ENCODE results near the gene STAT2. TPM values are rescaled to one million over a fixed set of nuclear protein-coding genes. Genes with fewer than 3 reads are reported as not detected.

The STAT2 gene
- total RNA-seq, 1 experiment from 2014 or later = 76.6 TPM

- Histone ChIP-seq H3K4me2 (peak overlapping the region; percentile 95), H3K27ac (peak overlapping the region; percentile 89), H3K79me2 (ENCODE audit: low read depth) (peaks cover 13% of the 10 kb centered on the region), H3F3A (ENCODE audit: insufficient read depth, low read depth) (peaks cover 27% of the 10 kb centered on the region), H3K4me3 (peak overlapping the region; percentile 88), H3K9me3 (ENCODE audit: insufficient read depth, low read depth) (no peaks in the 10 kb centered on the region), H2AFZ (peak overlapping the region; percentile 87; the same call in 1 of the 2 replicates), H3K27me3 (ENCODE audit: insufficient read depth, low read depth) (no peaks in the 10 kb centered on the region), H3K4me1 (replicated peaks; ENCODE audit: insufficient read depth) (peaks cover 24% of the 10 kb centered on the region), H3K36me3 (ENCODE audit: low read depth) (no peaks in the 10 kb centered on the region), H4K20me1 (ENCODE audit: insufficient read depth) (no peaks in the 10 kb centered on the region), H3K9me2 (ENCODE audit: insufficient read depth) (no peaks in the 10 kb centered on the region)
- intact Hi-C loops (cut with micrococcal nuclease; ENCODE audit: unreplicated experiment) = no loop called here
- CTCF ChIA-PET = interaction anchor here (0.7 kb wide), 1 partner anchor 671 kb away, joined by 5 read pairs; no protein-coding TSS in a partner anchor
- no peak for DNase-seq
- TF ChIP-seq EZH2 (IDR thresholded peaks at IDR 0.05; ENCODE audit: low read depth) = no peak
- no peak for TF ChIP-seq CTCF (conservative IDR thresholded peaks at IDR 0.05)
- BruUV-seq (replicated peaks) = no TSS peak
- POLR2A ChIA-PET (ENCODE audit: unreplicated experiment) = no interaction called here
Measured at GRCh38 chr12:56332512-56333196, 27.3 kb downstream of the STAT2 start.

GRCh38 chr12:56330936-56331490 is 28.9 kb downstream of the STAT2 start:
- TF ChIP-seq CTCF (conservative IDR thresholded peaks at IDR 0.05) (no peak), EZH2 (IDR thresholded peaks at IDR 0.05; ENCODE audit: low read depth) (no peak)
- Histone ChIP-seq H3K9me2 (ENCODE audit: insufficient read depth) (no peaks in the 10 kb centered on the region), H3K4me3 (no peak overlapping the region), H3K4me1 (replicated peaks; ENCODE audit: insufficient read depth) (peaks cover 23% of the 10 kb centered on the region), H3K79me2 (ENCODE audit: low read depth) (peaks cover 13% of the 10 kb centered on the region), H3F3A (ENCODE audit: insufficient read depth, low read depth) (peaks cover 23% of the 10 kb centered on the region), H3K27me3 (ENCODE audit: insufficient read depth, low read depth) (no peaks in the 10 kb centered on the region), H3K27ac (peak overlapping the region; percentile 48), H3K4me2 (peak overlapping the region; percentile 32), H3K9me3 (ENCODE audit: insufficient read depth, low read depth) (no peaks in the 10 kb centered on the region), H3K36me3 (ENCODE audit: low read depth) (peaks cover under 1% of the 10 kb centered on the region; the same call in 1 of the 2 replicates), H2AFZ (no peak overlapping the region), H4K20me1 (ENCODE audit: insufficient read depth) (no peaks in the 10 kb centered on the region)
- no TSS peak for BruUV-seq (replicated peaks)
- CTCF ChIA-PET = no interaction called here
- POLR2A ChIA-PET (ENCODE audit: unreplicated experiment) = interaction anchor here (0.6 kb wide), 1 partner anchor 14 kb away, joined by 5 read pairs; no protein-coding TSS in a partner anchor
- DNase-seq = peak in 1 of 2 experiments; percentile 63
- intact Hi-C loops (cut with micrococcal nuclease; ENCODE audit: unreplicated experiment) = no loop called here

GRCh38 chr12:56326533-56326932 is 33.4 kb downstream of the STAT2 start:
- ChIA-PET CTCF (no interaction called here), POLR2A (ENCODE audit: unreplicated experiment) (interaction anchor here (0.5 kb wide), 1 partner anchor 32 kb away, joined by 3 read pairs; no protein-coding TSS in a partner anchor)
- no peak for DNase-seq
- TF ChIP-seq EZH2 (IDR thresholded peaks at IDR 0.05; ENCODE audit: low read depth) (no peak), CTCF (conservative IDR thresholded peaks at IDR 0.05) (no peak)
- peaks cover 11% of the 10 kb centered on the region; the same call in 1 of the 2 replicates for H3K36me3 ChIP-seq (ENCODE audit: low read depth)
- no peak overlapping the region for H3K4me2 ChIP-seq
- no TSS peak for BruUV-seq (replicated peaks)
- no peaks in the 10 kb centered on the region for H3K79me2 ChIP-seq (ENCODE audit: low read depth)
- no peak overlapping the region for H2AFZ ChIP-seq
- H3K4me3 ChIP-seq = no peak overlapping the region
- H3F3A ChIP-seq (ENCODE audit: insufficient read depth, low read depth) = peaks cover 10% of the 10 kb centered on the region; the same call in 1 of the 2 replicates
- peaks cover 6% of the 10 kb centered on the region; the same call in 1 of the 2 replicates for H3K4me1 ChIP-seq (replicated peaks; ENCODE audit: insufficient read depth)
- H3K27ac ChIP-seq = no peak overlapping the region
- no peaks in the 10 kb centered on the region for H4K20me1 ChIP-seq (ENCODE audit: insufficient read depth)
- no peaks in the 10 kb centered on the region for H3K9me3 ChIP-seq (ENCODE audit: insufficient read depth, low read depth)
- intact Hi-C loops (cut with micrococcal nuclease; ENCODE audit: unreplicated experiment) = no loop called here
- H3K9me2 ChIP-seq (ENCODE audit: insufficient read depth) = no peaks in the 10 kb centered on the region
- H3K27me3 ChIP-seq (ENCODE audit: insufficient read depth, low read depth) = no peaks in the 10 kb centered on the region

All from PC-9 (cell line).